GM04503 (cell line): ENCODE results near the gene TOM1L2.
"Not testable (repeated sequence)": the region's sequence is repeated elsewhere in the genome, so short reads cannot be mapped to it uniquely, and the experiment has no call there.

ENCODE experiments used
- DNase-seq: peaks from one replicate; pipeline ENCODE4 v3.0.0-alpha.2; 2012; ENCODE audit warnings: low read depth

The TOM1L2 gene

DNA sequence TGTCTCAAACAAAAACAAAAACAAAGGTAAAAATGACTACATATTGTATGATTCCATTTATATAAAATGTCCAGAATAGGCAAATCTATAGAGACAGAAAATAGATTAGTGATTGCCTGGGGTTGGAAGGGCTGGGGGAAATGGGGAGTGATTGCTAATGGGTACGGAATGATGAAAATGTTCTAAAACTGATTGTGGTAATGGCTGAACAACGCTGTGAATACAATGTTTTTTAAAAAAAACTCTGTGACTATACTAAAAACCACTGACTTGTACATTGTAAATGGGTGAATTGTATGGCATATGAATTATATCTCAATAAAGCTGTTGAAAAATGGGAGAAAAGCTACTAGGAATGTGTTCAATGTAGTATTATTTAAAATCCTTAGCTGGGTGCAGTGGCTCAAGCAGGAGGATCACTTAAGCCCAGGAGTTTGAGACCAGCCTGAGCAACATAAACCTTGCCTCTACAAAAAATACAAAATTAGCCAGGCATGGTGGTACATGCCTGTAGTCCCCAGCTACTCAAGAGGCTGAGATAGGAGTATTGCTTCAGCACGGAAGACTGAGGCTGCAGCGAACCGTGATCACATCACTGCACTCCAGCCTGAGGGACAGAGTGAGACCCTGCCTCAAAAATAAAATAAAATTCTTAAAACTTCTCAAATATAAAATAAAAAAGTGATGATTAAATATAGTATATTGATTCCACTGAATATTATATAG is 47.9 kb downstream of the TOM1L2 start:
- DNase-seq = no peak

DNA sequence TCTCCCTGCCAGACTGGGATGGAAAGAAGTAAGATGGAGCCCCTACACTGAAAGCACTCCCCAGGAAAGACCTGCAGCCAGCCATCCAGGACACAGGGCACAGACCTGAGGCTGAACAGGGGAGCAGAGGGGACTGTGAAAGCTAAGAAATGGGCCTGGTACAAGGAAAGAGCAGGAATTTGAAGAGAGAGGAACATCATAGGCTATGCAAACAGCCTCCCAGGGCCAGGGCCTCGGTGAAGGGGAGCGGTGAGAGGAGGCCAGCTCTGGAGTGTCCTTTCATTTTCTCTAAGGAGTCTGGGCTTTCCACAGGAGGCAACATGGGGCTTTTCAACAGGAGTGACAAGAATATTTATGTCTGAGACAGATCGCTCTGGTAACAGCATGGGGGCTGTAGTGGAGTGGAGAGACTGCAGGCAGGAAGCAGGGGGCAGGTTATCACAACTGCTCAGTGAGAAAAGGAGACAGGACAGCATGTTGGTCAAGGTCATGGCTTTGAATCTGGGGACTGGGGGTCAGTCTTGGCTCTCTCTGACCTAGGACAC is 50.1 kb downstream of the TOM1L2 start:
- no peak for DNase-seq

DNA sequence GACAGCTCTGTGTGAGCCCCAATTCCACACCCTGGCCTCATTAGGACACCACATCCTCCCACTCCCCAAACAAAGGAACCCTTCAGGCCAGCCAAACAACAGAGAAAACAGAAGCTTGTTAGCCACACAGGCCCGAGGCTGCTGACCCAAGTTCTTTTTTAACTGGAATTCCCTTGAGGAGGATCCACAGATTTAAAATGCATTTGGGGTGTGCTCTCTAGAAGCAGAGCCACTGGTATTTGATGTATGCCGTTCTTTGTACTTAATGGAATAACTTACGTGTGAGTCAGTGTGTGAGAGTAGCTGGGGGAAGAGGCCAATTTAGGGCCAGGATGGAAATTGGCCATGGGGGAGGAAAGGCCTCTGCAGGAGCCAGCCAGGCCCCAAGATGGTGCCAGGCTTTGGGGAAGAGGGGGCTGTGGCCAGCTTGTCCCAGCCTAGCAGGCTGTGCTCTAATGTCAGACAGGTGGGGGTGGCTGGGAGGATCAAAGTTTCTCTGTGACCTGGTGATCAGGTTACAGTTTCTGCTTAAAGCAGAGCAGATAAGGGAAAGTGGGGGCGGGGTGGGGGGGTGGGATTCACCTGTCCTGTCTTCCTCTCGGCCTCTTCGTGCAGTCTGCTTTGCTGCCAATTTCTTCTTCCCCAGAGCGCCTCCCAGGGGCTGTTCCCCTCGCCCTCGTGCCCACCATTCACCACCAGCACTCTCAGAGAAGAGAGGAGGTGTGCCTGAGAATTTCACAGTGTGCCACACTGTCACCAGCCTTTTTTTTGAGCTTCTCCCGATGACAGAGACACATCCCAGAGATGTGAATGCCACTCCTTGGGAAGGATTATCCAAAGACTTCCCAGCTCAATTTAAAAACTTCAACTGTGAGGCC is 50.8 kb downstream of the TOM1L2 start:
- DNase-seq = peak; percentile 93

DNA sequence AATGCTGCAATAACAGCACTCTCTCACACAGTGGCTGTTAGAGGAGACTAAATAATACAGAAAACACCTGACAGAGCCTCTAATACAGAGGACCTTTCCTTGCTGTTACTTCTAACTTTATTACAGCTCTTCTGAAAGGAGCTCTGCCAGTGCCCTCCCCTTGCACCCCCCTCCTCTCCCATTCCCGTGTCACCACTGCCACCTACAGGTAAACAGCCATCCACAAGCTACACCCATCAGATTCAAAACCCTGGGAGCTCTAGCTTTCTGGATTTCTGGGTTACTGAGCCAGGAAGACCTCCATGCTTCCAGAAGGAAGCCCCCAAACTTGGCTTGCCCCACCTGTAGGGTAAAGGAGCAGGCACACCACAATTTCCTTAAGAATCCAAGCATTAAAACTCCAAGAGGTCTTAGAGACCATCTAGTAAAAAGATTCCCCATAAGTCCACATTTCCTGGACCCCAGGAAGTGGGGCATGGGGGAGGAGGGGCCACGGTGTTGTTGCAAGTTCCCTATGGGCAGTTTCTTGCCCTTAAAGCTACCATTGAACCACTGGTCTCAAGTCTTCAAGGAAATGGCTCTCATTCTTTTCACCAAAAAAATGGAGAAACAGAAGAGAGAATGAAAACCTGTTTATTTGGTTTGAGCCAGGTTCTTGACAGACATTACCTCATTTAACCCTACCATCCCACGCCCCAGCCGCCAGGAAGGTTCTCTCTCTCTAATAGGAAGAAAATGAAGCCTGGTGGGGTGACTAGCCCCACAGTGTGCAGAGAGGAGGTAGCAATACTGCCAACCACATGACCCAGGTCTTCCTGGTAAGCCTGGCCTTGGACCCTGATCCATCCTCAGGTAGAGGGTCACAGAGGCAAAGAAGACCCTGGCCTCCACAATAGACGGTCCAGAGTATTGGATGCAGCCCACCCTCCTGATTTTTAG is 52.8 kb downstream of the TOM1L2 start:
- no peak for DNase-seq

DNA sequence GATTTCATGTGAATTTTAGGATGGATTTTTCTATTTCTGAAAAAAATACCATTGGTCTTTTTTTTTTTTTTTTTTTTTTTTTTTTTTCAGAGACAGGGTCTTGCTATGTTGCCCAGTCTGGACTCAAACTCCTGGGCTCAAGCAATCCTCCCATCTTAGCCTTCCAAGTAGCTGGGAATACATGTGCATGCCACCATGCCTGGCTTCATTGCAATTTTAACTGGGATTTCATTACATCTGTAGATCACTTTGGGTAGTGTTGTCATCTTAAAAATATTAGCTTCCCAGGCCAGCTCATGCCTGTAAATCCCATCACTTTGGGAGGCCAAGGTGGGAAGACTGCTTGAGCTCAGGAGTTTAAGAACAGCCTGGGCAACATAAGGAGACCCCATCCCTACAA is 54.8 kb downstream of the TOM1L2 start:
- no peak for DNase-seq

DNA sequence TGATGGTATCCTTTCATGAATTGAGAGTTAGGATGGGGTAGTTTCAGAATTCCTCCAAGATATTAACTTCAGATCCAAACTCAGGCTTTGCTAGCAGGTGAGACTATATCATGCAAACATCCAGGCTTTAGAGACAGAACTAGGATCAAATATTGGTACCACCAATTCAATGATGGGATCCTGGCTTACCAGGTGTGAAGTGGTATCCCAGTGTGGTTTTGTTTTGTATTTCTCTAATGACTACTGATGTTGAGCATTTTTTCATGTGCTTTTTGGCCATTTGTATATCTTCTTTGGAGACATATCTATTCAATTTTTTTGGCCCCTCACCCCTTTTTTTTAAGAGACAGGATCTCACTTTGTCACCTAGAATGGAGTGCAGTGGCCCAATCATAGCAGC is 57.0 kb downstream of the TOM1L2 start:
- DNase-seq = no peak

DNA sequence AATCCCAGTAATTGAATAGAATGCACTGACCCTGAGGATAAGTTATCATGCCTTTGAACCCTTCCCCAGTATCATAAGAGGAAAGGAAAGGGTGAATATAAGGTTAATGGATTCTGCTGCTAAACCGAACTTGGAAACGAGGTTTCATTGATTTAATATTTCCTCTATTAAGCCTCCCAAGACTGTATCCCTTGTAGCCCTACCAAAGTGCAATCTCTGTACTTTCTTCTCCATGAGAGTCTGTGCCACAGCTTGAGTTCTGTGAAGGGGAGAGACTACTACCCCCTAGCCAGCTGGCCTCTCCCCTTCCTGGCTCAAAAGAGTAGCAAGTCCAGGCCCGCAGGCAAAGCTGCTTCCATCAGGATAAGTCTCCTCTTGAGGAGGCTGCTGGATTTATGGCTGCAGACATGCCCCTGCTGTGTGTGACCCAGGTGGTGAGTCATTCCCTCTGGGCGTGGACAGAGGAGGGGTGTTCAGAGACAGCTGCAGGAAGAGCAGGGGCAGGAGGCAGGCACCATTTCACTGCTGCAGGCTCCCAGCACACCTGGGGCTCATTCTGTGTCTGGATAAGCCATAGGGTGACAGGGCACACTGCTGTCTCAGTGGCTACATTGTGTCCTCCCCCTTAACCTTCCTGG is 58.4 kb downstream of the TOM1L2 start:
- DNase-seq = peak; percentile 70

DNA sequence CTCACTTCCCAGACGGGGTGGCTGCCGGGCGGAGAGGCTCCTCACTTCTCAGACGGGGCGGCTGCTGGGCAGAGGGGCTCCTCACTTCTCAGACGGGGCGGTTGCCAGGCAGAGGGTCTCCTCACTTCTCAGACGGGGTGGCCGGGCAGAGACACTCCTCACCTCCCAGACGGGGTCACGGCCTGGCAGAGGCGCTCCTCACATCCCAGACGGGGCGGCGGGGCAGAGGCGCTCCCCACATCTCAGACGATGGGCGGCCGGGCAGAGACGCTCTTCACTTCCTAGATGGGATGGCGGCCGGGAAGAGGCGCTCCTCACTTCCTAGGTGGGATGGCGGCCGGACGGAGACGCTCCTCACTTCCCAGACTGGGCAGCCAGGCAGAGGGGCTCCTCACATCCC is 59.9 kb downstream of the TOM1L2 start:
- DNase-seq = not testable (repeated sequence)

DNA sequence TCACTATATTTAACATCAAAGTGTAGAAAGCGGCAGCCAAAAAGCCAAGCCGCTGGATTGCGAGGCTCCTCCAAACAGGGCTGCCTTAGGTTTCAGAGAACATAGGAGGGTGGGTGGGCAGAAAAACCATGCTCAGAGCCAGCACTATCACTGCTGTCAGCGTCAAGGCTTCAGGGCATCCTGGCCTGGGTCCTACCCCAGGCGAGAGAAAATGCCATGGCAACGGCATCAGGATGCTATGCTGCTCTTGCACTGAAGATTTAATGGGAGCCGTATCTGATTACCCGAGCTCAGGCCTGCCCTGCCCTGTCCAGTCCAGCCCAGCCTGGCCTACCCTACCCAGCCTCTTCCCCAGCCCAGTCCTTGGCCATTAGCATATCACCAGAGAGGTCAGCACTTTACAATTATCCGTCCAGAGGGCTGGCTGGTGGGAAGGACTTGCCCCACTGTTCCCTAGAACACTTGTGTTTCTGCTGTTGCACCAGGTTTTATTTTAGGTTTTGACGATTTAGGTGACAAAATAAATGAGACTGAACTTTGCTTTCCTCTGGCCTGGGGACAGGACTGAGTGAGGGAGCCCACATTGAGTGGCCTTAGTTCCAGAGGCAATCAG is 61.1 kb downstream of the TOM1L2 start:
- no peak for DNase-seq

DNA sequence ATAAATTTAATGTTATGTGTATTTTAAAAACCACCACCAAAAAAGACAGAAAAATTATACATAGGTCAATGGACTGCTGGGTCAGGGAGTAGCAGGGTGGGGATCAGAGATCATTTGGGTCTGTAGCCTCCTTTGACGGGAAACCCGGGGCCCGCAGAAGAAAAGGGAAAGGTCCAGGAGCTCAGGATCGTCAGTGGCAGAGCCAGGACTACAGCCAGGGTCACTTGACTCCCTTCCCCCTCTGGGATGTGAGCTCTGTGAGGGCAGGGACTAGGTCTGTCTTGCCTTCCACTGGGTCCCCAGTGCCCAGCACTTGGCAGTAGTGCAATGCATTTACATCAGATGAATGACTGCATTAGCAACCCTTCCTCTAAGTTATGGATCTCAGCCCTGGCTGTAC is 62.1 kb downstream of the TOM1L2 start:
- no peak for DNase-seq

DNA sequence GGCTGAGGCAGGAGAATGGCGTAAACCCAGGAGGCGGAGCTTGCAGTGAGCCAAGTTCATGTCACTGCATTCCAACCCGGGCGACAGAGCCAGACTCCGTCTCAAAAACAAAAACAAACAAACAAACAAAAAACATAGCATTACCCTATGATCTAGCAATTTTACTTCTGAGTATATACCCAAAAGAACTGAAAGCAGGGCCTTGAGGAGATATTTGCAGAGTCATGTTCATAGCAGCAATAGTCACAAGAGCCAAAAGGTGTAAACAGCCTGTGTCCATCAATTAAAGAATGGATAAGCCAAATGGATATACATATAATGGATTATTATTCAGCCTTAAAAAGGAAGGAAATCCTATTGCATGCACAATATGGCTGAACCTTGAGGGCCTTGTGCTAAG is 63.1 kb downstream of the TOM1L2 start:
- no peak for DNase-seq

DNA sequence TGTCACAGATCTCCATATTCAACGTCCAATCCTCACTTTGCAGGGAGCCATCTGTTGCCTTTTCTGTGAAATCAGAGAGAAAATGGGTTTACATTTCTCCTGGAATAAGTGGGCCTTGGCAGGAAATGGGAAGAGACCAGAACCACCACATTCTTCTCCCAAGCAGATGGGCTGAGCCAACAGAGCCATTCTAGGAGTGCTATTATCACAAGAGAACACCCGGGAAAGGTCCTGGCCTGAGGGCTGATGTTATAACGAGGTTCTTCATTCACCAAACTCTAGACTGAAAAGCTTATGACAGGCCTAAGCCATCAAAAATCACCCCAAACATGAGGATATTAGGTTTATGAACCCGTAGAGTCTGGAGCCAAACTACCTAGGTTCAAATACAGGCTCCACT is 64.7 kb downstream of the TOM1L2 start:
- DNase-seq = no peak

DNA sequence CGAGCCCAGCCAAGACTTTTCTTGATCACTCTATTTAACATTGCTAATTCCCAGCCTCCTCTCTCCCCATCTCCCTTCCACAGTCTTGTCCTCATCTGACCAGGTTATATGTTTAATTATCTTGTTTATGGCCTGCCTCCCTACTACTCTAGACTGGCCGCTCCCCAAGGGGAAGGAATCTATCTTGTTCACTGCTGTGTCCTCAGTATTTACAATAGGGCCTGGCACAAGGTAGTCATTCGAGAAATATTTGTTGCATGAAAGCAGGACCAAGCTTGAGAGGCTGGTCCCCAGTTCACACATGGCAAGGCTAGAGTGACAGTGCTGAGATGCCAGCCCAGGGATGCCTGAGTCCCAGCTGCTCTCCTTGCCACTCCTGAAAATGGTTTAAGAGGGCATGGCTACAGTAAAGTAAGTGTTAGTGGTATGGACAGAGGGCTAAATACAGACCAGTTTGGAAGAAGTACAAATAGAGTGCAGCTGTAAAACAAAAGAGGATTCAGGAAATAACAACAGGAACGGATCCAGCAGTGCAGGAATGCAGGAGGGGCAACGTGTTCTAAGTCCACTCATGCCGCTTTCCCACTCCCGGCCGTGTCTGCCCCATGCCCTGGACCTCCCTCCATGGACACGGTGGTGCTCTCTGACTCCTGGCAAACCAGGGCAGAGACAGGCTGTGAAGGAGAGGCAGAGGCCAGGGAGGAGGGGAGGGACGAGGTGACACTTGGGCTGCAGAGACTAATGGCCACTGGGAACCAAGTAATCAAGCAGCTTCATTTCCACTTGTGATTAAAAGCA is 65.6 kb downstream of the TOM1L2 start:
- no peak for DNase-seq

DNA sequence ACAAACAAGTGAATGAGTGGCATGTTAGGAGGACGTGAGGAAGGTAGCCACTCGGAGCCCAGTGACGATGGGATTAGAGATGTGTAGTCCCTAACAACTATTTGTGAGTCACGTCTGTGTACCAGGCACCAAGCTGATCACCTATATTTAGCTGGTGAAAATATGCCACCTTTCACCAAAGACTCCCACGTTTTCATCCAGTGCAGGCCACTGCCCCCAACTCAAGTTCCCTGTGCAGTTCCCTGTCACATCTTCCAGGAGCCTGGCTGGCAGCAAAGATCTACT is 67.2 kb downstream of the TOM1L2 start:
- no peak for DNase-seq

DNA sequence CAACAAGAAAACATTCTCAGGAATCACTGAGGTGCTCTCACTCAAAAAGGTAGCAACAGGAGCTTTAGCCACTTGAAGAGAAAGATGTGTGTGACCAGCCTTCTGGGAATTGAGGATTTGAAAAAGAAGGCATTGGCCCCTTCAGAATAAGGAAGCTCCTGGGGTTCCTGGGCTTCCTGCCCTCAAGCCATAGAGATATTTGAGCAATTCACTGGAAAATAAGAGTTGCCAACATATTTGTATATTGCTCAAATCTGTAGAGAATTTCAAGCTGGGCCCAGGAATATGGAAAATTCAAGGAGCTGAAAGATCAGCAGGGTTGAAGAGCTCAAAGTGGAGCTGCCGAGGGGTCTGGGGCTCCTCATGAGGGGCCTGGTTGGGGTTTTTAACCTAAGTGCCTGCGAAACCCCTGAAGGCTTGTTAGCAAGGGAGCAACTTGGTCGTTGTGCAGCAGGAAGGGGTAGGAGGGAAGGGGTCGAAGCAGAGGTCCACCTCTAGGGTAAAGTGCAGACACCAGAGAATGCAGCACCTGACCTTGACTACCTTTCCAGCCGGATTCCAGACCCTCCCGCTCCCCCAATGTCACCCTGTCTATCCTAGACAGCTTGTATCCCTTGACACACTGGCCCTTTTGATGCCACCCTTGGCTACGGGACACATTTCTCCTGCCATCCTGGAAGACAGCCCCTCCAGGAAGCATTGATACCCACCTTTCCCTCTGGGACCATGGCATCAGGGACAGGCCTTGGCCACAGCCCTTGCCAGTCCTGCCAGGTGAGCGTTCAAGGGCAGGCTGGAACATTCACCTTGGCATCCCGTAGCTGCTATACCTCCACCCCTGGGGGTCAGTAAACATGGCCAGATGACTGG is 67.8 kb downstream of the TOM1L2 start:
- no peak for DNase-seq

DNA sequence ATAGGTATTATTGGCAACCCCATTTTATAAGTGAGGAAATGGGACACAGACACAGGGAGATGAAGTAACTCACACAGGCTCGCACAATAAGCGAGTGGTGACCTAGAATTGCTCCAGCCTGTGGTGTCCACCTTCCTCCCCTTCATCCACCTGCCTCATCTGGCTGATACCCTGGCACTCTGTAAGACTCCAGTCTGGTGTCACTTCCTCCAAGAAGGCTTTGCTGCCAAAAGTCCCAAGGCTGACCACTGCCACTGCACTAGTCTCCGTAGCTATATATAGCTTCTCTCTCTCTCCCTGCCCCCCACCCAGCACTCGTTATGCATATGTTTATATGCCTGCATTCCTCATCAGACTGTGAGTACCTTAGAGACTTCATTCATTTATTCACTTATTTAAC is 69.3 kb downstream of the TOM1L2 start:
- DNase-seq = no peak

DNA sequence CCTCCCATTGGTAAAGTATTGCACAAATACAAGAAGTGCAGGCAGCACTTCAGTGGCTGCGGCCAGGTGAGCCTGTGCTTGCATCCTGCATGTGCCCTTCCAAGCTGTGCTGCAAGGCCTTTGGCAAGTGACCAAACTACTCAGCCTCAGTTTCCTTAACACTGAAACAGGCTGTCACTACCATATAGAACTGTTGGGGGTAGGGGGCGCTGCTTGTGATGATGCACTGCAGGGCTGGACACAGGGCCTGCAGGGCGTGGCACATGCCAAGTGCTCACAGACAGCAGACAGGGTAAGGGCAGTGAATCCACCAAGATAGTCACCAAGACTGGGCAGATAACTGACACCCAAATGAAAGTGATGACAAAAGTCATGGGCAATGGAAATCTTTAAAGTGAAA is 69.8 kb downstream of the TOM1L2 start:
- no peak for DNase-seq

DNA sequence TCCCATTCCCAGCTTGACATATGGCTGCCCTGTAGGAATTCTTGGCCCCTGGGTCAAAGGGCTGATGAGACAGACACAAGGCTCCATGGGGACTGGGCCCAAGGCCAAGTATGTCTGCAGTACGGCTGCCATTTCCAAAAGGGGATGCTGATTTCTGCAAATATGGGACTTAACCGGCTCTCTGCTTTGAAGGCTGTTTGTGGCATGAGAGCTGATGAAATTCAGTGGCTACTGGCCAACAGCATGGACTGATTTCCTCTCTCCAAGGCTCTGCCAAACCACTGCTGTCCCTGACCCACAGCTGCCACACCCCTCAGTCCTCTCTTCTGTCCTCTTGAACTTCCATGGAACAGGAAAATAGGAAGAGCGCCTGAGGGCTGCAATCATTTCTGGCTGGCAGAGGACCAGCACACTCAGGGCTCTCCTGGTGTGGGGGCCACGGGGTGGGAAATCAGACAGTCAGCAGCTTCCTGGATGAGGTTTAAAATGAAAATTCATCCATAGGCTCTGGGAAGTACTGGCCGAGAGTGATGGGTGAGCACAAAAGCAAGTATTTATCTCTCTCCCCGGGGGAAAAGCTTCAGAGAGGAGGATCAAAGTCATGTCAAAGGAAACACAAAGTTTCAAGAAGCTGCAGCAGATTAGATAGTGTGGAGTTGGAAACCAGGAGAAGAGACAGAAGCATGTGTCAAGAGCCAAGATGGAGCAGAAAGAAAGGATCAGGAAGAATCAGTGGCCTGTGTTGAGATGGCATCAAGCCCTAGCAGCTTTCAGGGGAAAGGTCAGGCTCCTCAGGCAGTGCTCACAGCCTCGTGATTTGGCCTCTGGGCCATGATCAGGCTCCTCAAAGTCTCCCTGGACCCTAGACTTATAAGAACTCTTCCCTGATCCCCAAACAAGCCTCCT is 71.3 kb downstream of the TOM1L2 start:
- peak; percentile 96 for DNase-seq

DNA sequence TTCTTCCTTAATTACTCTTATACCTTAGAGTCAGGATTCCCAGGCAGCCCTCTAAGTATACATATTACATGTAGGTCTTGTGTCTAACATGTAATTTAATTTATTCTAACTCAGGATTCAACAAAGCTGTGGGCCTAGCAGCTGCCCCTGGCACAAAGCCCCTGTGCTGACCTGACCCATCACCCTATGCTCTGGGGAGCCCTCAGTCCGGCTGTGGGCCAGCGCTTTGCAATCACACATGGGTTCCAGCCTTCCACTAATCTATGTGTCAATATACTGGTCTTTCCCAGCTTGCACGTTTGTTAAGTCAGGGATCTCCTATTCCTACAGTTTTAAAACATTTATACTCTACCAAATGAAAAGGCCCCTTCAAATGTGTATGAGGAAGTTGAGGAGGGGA is 72.7 kb downstream of the TOM1L2 start:
- no peak for DNase-seq
